Measurements from ENCODE around the gene LRPPRC.
A peak's percentile ranks its signal among the peaks of the same experiment; 100 is the strongest.

The LRPPRC gene

GRCh38 chr2:43894743-43895142, 101.0 kb downstream of the LRPPRC start:
- no peak overlapping the region for H3K27ac ChIP-seq (ENCODE audit: low read length, poor library complexity, severe bottlenecking)
- H3K4me1 ChIP-seq (ENCODE audit: control insufficient read depth, insufficient read depth, low read depth, low read length) = peaks cover 4% of the 10 kb centered on the region
- no peak overlapping the region for H2BK5ac ChIP-seq (ENCODE audit: low read depth, low read length, poor library complexity, severe bottlenecking)
- H2BK12ac ChIP-seq (ENCODE audit: low read length in 2 of 2) = no peak overlapping the region
- DNase-seq = no peak
- no peak overlapping the region for H3K18ac ChIP-seq (ENCODE audit: low read depth in 1 of 2, low read length in 2 of 2)
- WGBS = 97% methylated on average over 2 of the region's 2 CpGs
- peaks cover 7% of the 10 kb centered on the region for H3K79me1 ChIP-seq (replicated peaks; ENCODE audit: low read length, poor library complexity, severe bottlenecking)
- H2BK15ac ChIP-seq (ENCODE audit: low read depth, poor library complexity, severe bottlenecking) = no peak overlapping the region
- no peak overlapping the region for H3K4me2 ChIP-seq (ENCODE audit: low read length, poor library complexity, severe bottlenecking)
- H3K4ac ChIP-seq (ENCODE audit: low read depth in 1 of 2, low read length in 2 of 2) = no peak overlapping the region
- H2AK5ac ChIP-seq (ENCODE audit: low read length, severe bottlenecking) = no peak overlapping the region
- H3K9me3 ChIP-seq (ENCODE audit: control insufficient read depth, low read length) = no peaks in the 10 kb centered on the region
- no peak overlapping the region for H3K14ac ChIP-seq (ENCODE audit: low read length in 2 of 2)
- no peak overlapping the region for H3K4me3 ChIP-seq (ENCODE audit: insufficient read depth in 1 of 2, low read depth in 1 of 2, low read length in 2 of 2)
- no peak overlapping the region for H4K8ac ChIP-seq (ENCODE audit: low read length)
- H4K91ac ChIP-seq (ENCODE audit: low read length) = no peak overlapping the region
- no peak overlapping the region for H2AFZ ChIP-seq (ENCODE audit: low read depth, low read length)
- no peaks in the 10 kb centered on the region for H3K27me3 ChIP-seq (ENCODE audit: control insufficient read depth in 1 of 2, insufficient read depth in 1 of 2, low read length in 2 of 2)
- peaks cover 0 to 87% of the 10 kb centered on the region in 2 experiments for H3K36me3 ChIP-seq (ENCODE audit: control insufficient read depth in 1 of 2, insufficient read depth in 2 of 2, low read depth in 1 of 2, low read length in 2 of 2)
- no peak overlapping the region for H3K9ac ChIP-seq (ENCODE audit: low read length)
- H2BK120ac ChIP-seq (ENCODE audit: low read depth, low read length) = no peak overlapping the region
- H3K23ac ChIP-seq (ENCODE audit: low read length in 2 of 2) = no peak overlapping the region

GRCh38 chr2:43890855-43891254, 104.9 kb downstream of the LRPPRC start:
- Histone ChIP-seq H3K79me1 (replicated peaks; ENCODE audit: low read length, poor library complexity, severe bottlenecking) (peaks cover 8% of the 10 kb centered on the region), H2BK15ac (ENCODE audit: low read depth, poor library complexity, severe bottlenecking) (no peak overlapping the region), H3K9me3 (ENCODE audit: control insufficient read depth, low read length) (no peaks in the 10 kb centered on the region), H4K8ac (ENCODE audit: low read length) (no peak overlapping the region), H3K36me3 (ENCODE audit: control insufficient read depth in 1 of 2, insufficient read depth in 2 of 2, low read depth in 1 of 2, low read length in 2 of 2) (peaks cover 20 to 91% of the 10 kb centered on the region in 2 experiments), H3K4me2 (ENCODE audit: low read length, poor library complexity, severe bottlenecking) (no peak overlapping the region), H3K23ac (ENCODE audit: low read length in 2 of 2) (no peak overlapping the region), H2BK5ac (ENCODE audit: low read depth, low read length, poor library complexity, severe bottlenecking) (no peak overlapping the region), H3K9ac (ENCODE audit: low read length) (no peak overlapping the region), H3K14ac (ENCODE audit: low read length in 2 of 2) (no peak overlapping the region), H3K27ac (ENCODE audit: low read length, poor library complexity, severe bottlenecking) (no peak overlapping the region), H2AK5ac (ENCODE audit: low read length, severe bottlenecking) (no peak overlapping the region), H3K4me1 (ENCODE audit: control insufficient read depth, insufficient read depth, low read depth, low read length) (no peaks in the 10 kb centered on the region), H4K91ac (ENCODE audit: low read length) (no peak overlapping the region), H3K4ac (ENCODE audit: low read depth in 1 of 2, low read length in 2 of 2) (no peak overlapping the region), H3K18ac (ENCODE audit: low read depth in 1 of 2, low read length in 2 of 2) (no peak overlapping the region), H2BK120ac (ENCODE audit: low read depth, low read length) (no peak overlapping the region), H3K4me3 (ENCODE audit: insufficient read depth in 1 of 2, low read depth in 1 of 2, low read length in 2 of 2) (no peak overlapping the region), H2AFZ (ENCODE audit: low read depth, low read length) (no peak overlapping the region), H2BK12ac (ENCODE audit: low read length in 2 of 2) (no peak overlapping the region), H3K27me3 (ENCODE audit: control insufficient read depth in 1 of 2, insufficient read depth in 1 of 2, low read length in 2 of 2) (no peaks in the 10 kb centered on the region)
- peak; percentile 59 for DNase-seq
- WGBS = 78% methylated on average over 4 of the region's 4 CpGs

DNA sequence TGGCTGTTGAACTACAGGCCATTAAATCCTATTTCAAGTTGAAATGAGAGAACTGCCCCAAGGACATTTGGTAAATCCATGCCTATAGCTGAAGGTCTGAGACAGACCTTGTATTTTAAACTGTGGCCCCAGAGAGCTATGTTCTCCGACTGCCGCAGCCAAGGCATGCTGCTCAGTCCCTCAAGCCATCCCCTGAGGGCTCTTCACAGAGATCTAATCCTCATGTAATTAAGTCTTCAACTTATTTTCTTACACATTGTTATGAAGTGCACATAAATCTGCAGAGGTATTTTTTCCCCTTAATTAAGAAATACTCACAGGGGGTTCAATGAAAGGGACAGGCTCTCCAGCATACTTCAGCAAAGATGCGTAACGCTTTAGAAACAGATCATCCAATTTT, 106.4 kb downstream of the LRPPRC start:
- Histone ChIP-seq H3K79me1 (replicated peaks; ENCODE audit: low read length, poor library complexity, severe bottlenecking) (peaks cover 6% of the 10 kb centered on the region), H3K23ac (ENCODE audit: low read length in 2 of 2) (no peak overlapping the region), H2BK120ac (ENCODE audit: low read depth, low read length) (no peak overlapping the region), H2AK5ac (ENCODE audit: low read length, severe bottlenecking) (no peak overlapping the region), H3K4me1 (ENCODE audit: control insufficient read depth, insufficient read depth, low read depth, low read length) (no peaks in the 10 kb centered on the region), H2BK12ac (ENCODE audit: low read length in 2 of 2) (no peak overlapping the region), H3K4me2 (ENCODE audit: low read length, poor library complexity, severe bottlenecking) (no peak overlapping the region), H3K27me3 (ENCODE audit: control insufficient read depth in 1 of 2, insufficient read depth in 1 of 2, low read length in 2 of 2) (no peaks in the 10 kb centered on the region), H2AFZ (ENCODE audit: low read depth, low read length) (no peak overlapping the region), H3K27ac (ENCODE audit: low read length, poor library complexity, severe bottlenecking) (no peak overlapping the region), H4K8ac (ENCODE audit: low read length) (no peak overlapping the region), H3K4me3 (ENCODE audit: insufficient read depth in 1 of 2, low read depth in 1 of 2, low read length in 2 of 2) (no peak overlapping the region), H2BK15ac (ENCODE audit: low read depth, poor library complexity, severe bottlenecking) (no peak overlapping the region), H3K18ac (ENCODE audit: low read depth in 1 of 2, low read length in 2 of 2) (no peak overlapping the region), H3K36me3 (ENCODE audit: control insufficient read depth in 1 of 2, insufficient read depth in 2 of 2, low read depth in 1 of 2, low read length in 2 of 2) (peaks cover 26 to 92% of the 10 kb centered on the region in 2 experiments), H3K4ac (ENCODE audit: low read depth in 1 of 2, low read length in 2 of 2) (no peak overlapping the region), H4K91ac (ENCODE audit: low read length) (no peak overlapping the region), H3K9me3 (ENCODE audit: control insufficient read depth, low read length) (no peaks in the 10 kb centered on the region), H3K14ac (ENCODE audit: low read length in 2 of 2) (no peak overlapping the region), H3K9ac (ENCODE audit: low read length) (no peak overlapping the region), H2BK5ac (ENCODE audit: low read depth, low read length, poor library complexity, severe bottlenecking) (no peak overlapping the region)
- no peak for DNase-seq
- 100% methylated on average over 4 of the region's 4 CpGs for WGBS

- peaks cover 29 to 71% of the 10 kb centered on the region in 2 experiments for H3K36me3 ChIP-seq (ENCODE audit: control insufficient read depth in 1 of 2, insufficient read depth in 2 of 2, low read depth in 1 of 2, low read length in 2 of 2)
- no peak overlapping the region for H3K18ac ChIP-seq (ENCODE audit: low read depth in 1 of 2, low read length in 2 of 2)
- WGBS = 98% methylated on average over 7 of the region's 7 CpGs
- no peak overlapping the region for H3K9ac ChIP-seq (ENCODE audit: low read length)
- no peak overlapping the region for H3K23ac ChIP-seq (ENCODE audit: low read length in 2 of 2)
- no peak overlapping the region for H2BK5ac ChIP-seq (ENCODE audit: low read depth, low read length, poor library complexity, severe bottlenecking)
- H2AFZ ChIP-seq (ENCODE audit: low read depth, low read length) = no peak overlapping the region
- no peak overlapping the region for H3K4ac ChIP-seq (ENCODE audit: low read depth in 1 of 2, low read length in 2 of 2)
- H3K4me2 ChIP-seq (ENCODE audit: low read length, poor library complexity, severe bottlenecking) = no peak overlapping the region
- H2BK15ac ChIP-seq (ENCODE audit: low read depth, poor library complexity, severe bottlenecking) = no peak overlapping the region
- H2AK5ac ChIP-seq (ENCODE audit: low read length, severe bottlenecking) = no peak overlapping the region
- peaks cover 6% of the 10 kb centered on the region for H3K79me1 ChIP-seq (replicated peaks; ENCODE audit: low read length, poor library complexity, severe bottlenecking)
- no peak overlapping the region for H2BK120ac ChIP-seq (ENCODE audit: low read depth, low read length)
- no peaks in the 10 kb centered on the region for H3K9me3 ChIP-seq (ENCODE audit: control insufficient read depth, low read length)
- H3K27me3 ChIP-seq (ENCODE audit: control insufficient read depth in 1 of 2, insufficient read depth in 1 of 2, low read length in 2 of 2) = no peaks in the 10 kb centered on the region
- H4K8ac ChIP-seq (ENCODE audit: low read length) = no peak overlapping the region
- H3K4me3 ChIP-seq (ENCODE audit: insufficient read depth in 1 of 2, low read depth in 1 of 2, low read length in 2 of 2) = no peak overlapping the region
- no peak overlapping the region for H4K91ac ChIP-seq (ENCODE audit: low read length)
- no peak overlapping the region for H2BK12ac ChIP-seq (ENCODE audit: low read length in 2 of 2)
- no peak overlapping the region for H3K27ac ChIP-seq (ENCODE audit: low read length, poor library complexity, severe bottlenecking)
- H3K14ac ChIP-seq (ENCODE audit: low read length in 2 of 2) = no peak overlapping the region
- no peak for DNase-seq
- no peaks in the 10 kb centered on the region for H3K4me1 ChIP-seq (ENCODE audit: control insufficient read depth, insufficient read depth, low read depth, low read length)
These were observed 108.6 kb downstream of the LRPPRC start for GRCh38 chr2:43887176-43887575.
